Heart left ventricle (tissue), 16 donors: ENCODE measurements around the gene PDZD4. TPM values are rescaled to one million over a fixed set of nuclear protein-coding genes. Genes with fewer than 3 reads are reported as not detected.

Experiments
- ATAC-seq, 4 donors: fragments of 200-7000 bp; cut with Tn5 transposase; one replicate each; pipeline ENCODE4 v1.9.1; 2020 to 2022; ENCODE audit warnings: moderate library complexity in 4 of 4, mild to moderate bottlenecking in 3 of 4, moderate number of reproducible peaks in 1 of 4
- DNase-seq, 5 donors: peaks; one replicate each; pipeline ENCODE4 v3.0.0-alpha.2; 2020
- H3K27ac ChIP-seq, 12 donors: fragments of 200-600 bp; sonication (generic) in 4 of 12; one replicate each; pipeline versions ENCODE4 v1.5.0 to v1.8.0; 2016 to 2022; ENCODE audit warnings: mild to moderate bottlenecking in 2 of 12
- H3K27me3 ChIP-seq, 9 donors: fragments of 200-600 bp; sonication (generic) in 2 of 9; one replicate each; pipeline versions ENCODE4 v1.5.1 to v1.8.0; 2016 to 2022; ENCODE audit warnings: mild to moderate bottlenecking in 3 of 9
- H3K36me3 ChIP-seq, 9 donors: fragments of 200-600 bp; sonication (generic) in 2 of 9; one replicate each; pipeline versions ENCODE4 v1.5.0 to v1.8.0; 2018 to 2022; ENCODE audit warnings: mild to moderate bottlenecking in 2 of 9
- H3K4me1 ChIP-seq, 12 donors: fragments of 200-600 bp; sonication (generic) in 4 of 12; one replicate each; pipeline versions ENCODE4 v1.5.0 to v1.8.0; 2016 to 2022; ENCODE audit warnings: mild to moderate bottlenecking in 3 of 12
- H3K4me3 ChIP-seq, 12 donors: fragments of 200-600 bp; sonication (generic) in 4 of 12; one replicate each; pipeline versions ENCODE4 v1.5.0 to v1.8.0; 2017 to 2022; ENCODE audit warnings: mild to moderate bottlenecking in 9 of 12, moderate library complexity in 4 of 12
- H3K9me3 ChIP-seq, 12 donors: fragments of 200-600 bp; sonication (generic) in 4 of 12; one replicate each; pipeline versions ENCODE4 v1.5.0 to v1.8.0; 2016 to 2022; ENCODE audit warnings: mild to moderate bottlenecking in 1 of 12
- POLR2A ChIP-seq, 2 donors: fragments of 450-650 bp; IDR thresholded peaks; one replicate each; pipeline ENCODE4 v1.6.1; 2017; ENCODE audit warnings: antibody characterized with exemption in 2 of 2, mild to moderate bottlenecking in 2 of 2, moderate library complexity in 2 of 2
- WGBS, 4 donors: extraction: QIAGEN DNeasy Blood & Tissue Kit in 2 of 4; methylation state at CpG; one replicate each; pipeline versions ENCODE4 v1.1.5 to v1.1.7; 2013 to 2018; 5-methylcytosine and 5-hydroxymethylcytosine counted together
- intact Hi-C, 10 donors: fragments of 100-400 bp; cut with DNase I; formaldehyde crosslinking; loops; one replicate each; pipeline versions ENCODE4 v1.11.1 to v1.14.2; 2022
- polyA plus RNA-seq, 2 donors: library from polyadenylated mRNA; stranded (reverse); fragments of 200-250 nt; gene quantifications; one replicate each; pipeline ENCODE4 v1.2.3, GENCODE V29; 2013
- total RNA-seq, 9 donors: library from RNA; depleted of rRNA in 2 of 9; stranded (reverse); fragments of >200 nt in 2 of 9; fragmentation: NEBNext Ultra II Directional in 3 of 9; extraction: Animal tissue kit (Norgen Biotek cat#: 25700) in 3 of 9; gene quantifications; one replicate each; pipeline versions ENCODE4 v1.1.0 to v1.2.4, GENCODE V29; 2016 to 2023
- TF ChIP-seq, protein P1 (sequence below), 12 donors: fragments of 200-600 bp; sonication (generic) in 4 of 12; IDR thresholded peaks; one replicate each; pipeline versions ENCODE4 v1.5.0 to v1.8.0; 2018 to 2022; ENCODE audit warnings: antibody characterized with exemption in 12 of 12, mild to moderate bottlenecking in 5 of 12
- donor health status: ischemic (EF 13 %, LVEDD 7.1; RV severe dilation, severe dysfunction).
- donor health status: healthy with polysubstance abuse.
- donor health status: DM: no; HTN: yes; CAD: no.
- donor health status: DM: no; HTN: no; CAD: no.
- donor health status: ischemic (EF 25% LVEDD 6.9; RV normal size, moderate dysfunction).
- donor health status: ischemic (EF 25% LVEDD 5.7; RV mildly dilated, moderate dysfunction).
- donor health status: healthy.
- donor health status: DM: yes; HTN: yes; CAD: no.
- donor health status: ischemic (EF 35%, LVEDD 5.7; RV mildly dilated, moderate dysfunction).
- donor health status: nonischemic (EF 11% LVEDD 7.7; RV severe dilation, severe dysfunction).
- donor health status: DM: yes; HTN: yes; CAD: no.
- donor health status: PGD.
- donor health status: ischemic (EF 29% LVEDD 5.4; RV normal size, mild dysfunction).
- donor health status: nonischemic (EF 23%, LVEDD 6.1; RV moderate dilation, normal function).

PDZD4 gene
- total and polyA plus RNA-seq, 11 donors, result 1.7 to 4.0 (median 2.4) TPM

- Histone ChIP-seq H3K27ac (no peak overlapping the region), H3K4me3 (no peak overlapping the region), H3K36me3 (no peaks in the 10 kb centered on the region), H3K9me3 (no peaks in the 10 kb centered on the region), H3K27me3 (peaks cover 0 to 84% (median 0%) of the 10 kb centered on the region in 9 donors), H3K4me1 (no peaks in the 10 kb centered on the region)
- ATAC-seq (no peak), DNase-seq (no peak)
- TF ChIP-seq POLR2A (IDR thresholded peaks at IDR 0.05), result no peak
- TF ChIP-seq, protein P1, sequence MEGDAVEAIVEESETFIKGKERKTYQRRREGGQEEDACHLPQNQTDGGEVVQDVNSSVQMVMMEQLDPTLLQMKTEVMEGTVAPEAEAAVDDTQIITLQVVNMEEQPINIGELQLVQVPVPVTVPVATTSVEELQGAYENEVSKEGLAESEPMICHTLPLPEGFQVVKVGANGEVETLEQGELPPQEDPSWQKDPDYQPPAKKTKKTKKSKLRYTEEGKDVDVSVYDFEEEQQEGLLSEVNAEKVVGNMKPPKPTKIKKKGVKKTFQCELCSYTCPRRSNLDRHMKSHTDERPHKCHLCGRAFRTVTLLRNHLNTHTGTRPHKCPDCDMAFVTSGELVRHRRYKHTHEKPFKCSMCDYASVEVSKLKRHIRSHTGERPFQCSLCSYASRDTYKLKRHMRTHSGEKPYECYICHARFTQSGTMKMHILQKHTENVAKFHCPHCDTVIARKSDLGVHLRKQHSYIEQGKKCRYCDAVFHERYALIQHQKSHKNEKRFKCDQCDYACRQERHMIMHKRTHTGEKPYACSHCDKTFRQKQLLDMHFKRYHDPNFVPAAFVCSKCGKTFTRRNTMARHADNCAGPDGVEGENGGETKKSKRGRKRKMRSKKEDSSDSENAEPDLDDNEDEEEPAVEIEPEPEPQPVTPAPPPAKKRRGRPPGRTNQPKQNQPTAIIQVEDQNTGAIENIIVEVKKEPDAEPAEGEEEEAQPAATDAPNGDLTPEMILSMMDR (IDR thresholded peaks at IDR 0.05), result no peak
- 58 to 67% (median 60%) methylated on average over 3 of the region's 3 CpGs for WGBS, 4 donors
- intact Hi-C loops, result no loop called here
These were observed 23.0 kb upstream of the PDZD4 start for GRCh38 chrX:153853180-153853901.

DNA sequence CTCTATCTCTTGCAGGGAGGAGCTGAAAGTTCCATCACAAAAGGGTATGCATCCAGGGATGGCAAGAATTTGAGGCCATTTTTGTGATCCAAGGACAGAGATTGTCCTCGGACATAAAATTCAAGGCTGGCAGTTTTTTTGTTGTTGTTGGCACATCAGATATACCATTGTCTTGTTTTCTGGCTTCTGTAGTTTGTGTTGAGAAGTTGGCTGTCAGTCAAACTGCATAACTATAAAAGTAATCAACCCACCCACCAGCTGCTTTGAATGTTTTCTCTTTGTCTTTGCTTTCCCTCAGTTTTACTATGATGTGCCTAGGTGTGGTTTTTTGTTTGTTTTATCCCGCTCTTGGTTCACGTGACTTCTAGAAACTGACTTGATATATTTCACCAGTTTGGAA lies 21.6 kb upstream of the PDZD4 start:
- no peak for ATAC-seq

DNA sequence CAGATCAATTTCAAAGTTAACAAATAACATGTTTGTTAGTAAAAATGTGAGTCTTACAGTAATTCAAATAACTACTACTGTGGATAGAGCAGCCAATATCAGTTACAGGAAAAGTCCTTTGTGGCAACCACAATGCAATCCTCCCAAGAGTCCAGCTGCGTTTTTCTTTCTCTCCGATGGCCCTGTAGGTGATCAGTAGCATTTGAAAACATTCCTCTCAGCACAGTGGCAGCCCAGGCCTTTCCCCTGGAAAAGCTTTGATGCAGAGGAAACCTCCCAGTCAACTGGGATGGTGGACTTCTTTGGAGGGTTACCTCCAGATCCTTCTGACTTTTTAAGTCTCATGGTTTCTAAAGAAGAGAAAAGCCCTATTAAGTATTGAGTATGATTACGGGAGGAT lies 18.0 kb upstream of the PDZD4 start:
- Histone ChIP-seq H3K9me3 (no peaks in the 10 kb centered on the region), H3K4me1 (no peaks in the 10 kb centered on the region), H3K36me3 (no peaks in the 10 kb centered on the region), H3K27ac (no peak overlapping the region), H3K27me3 (peaks cover 0 to 84% (median 0%) of the 10 kb centered on the region in 9 donors), H3K4me3 (no peak overlapping the region)
- TF ChIP-seq, protein P1 (IDR thresholded peaks at IDR 0.05), result no peak
- no peak for TF ChIP-seq POLR2A (IDR thresholded peaks at IDR 0.05)
- no peak for ATAC-seq
- intact Hi-C loops, result no loop called here
- no peak for DNase-seq
- 54 to 60% (median 59%) methylated on average over 3 of the region's 3 CpGs for WGBS, 4 donors

More for the DNA sequence above, 21.6 kb upstream of the PDZD4 start:
- TF ChIP-seq, protein P1 (IDR thresholded peaks at IDR 0.05), result no peak
- TF ChIP-seq POLR2A (IDR thresholded peaks at IDR 0.05), result no peak
- Histone ChIP-seq H3K27ac (no peak overlapping the region), H3K36me3 (no peaks in the 10 kb centered on the region), H3K4me3 (no peak overlapping the region), H3K27me3 (peaks cover 0 to 89% (median 0%) of the 10 kb centered on the region in 9 donors), H3K4me1 (no peaks in the 10 kb centered on the region), H3K9me3 (no peaks in the 10 kb centered on the region)
- intact Hi-C loops, result no loop called here
- DNase-seq, result no peak
- 64 to 75% (median 70%) methylated on average over 3 of the region's 3 CpGs for WGBS, 4 donors

DNA sequence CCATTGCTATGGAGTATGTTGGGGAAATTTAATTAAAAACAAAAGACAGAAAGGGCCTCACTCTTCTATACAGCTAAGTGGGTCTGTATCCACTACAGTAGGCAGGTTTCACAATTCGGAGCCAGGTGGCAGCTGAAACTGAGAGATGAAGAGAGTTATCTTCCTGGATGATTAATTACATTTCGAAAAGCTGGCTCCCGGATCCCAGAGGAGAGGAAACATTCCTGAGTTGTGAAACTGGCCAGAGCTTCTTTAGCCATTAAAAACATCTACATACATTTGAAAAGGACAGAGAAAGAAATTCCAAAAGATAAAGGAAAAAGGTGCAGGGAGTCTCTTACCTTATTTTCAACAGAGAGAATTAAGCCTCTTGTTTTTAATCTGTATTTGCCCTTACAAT lies 15.5 kb upstream of the PDZD4 start:
- H3K4me1 ChIP-seq, result no peaks in the 10 kb centered on the region
- WGBS, 4 donors, result 19 to 44% (median 25%) methylated on average over 3 of the region's 3 CpGs
- H3K4me3 ChIP-seq, result no peak overlapping the region
- H3K36me3 ChIP-seq, result no peaks in the 10 kb centered on the region
- DNase-seq (no peak), ATAC-seq (no peak)
- intact Hi-C loops, result no loop called here
- H3K9me3 ChIP-seq, result no peaks in the 10 kb centered on the region
- peaks cover 0 to 78% (median 0%) of the 10 kb centered on the region in 9 donors for H3K27me3 ChIP-seq
- no peak overlapping the region for H3K27ac ChIP-seq
- TF ChIP-seq, protein P1 (IDR thresholded peaks at IDR 0.05), result no peak
- no peak for TF ChIP-seq POLR2A (IDR thresholded peaks at IDR 0.05)
